GM21576 (cell line): ENCODE measurements around the gene C9orf78.

Experiments
- ATAC-seq: cut with Tn5 transposase; IDR thresholded peaks from one replicate; pipeline ENCODE4 v1.9.1; 2021; ENCODE audit warnings: mild to moderate bottlenecking, moderate library complexity; ENCODE audit not compliant: unreplicated experiment

Gene C9orf78

GRCh38 chr9:129868023-129868871 is 33.2 kb upstream of the C9orf78 start:
- no peak for ATAC-seq

GRCh38 chr9:129867136-129868022 is 32.3 kb upstream of the C9orf78 start:
- ATAC-seq = no peak

GRCh38 chr9:129866394-129867135 is 31.5 kb upstream of the C9orf78 start:
- ATAC-seq = no peak

GRCh38 chr9:129865668-129866320 is 30.7 kb upstream of the C9orf78 start:
- ATAC-seq = no peak

GRCh38 chr9:129864991-129865647 is 30.0 kb upstream of the C9orf78 start:
- no peak for ATAC-seq

- peak; percentile 46 for ATAC-seq
These were observed 28.1 kb upstream of the C9orf78 start for GRCh38 chr9:129863059-129863690.

GRCh38 chr9:129861447-129861827 is 26.4 kb upstream of the C9orf78 start:
- no peak for ATAC-seq

GRCh38 chr9:129860653-129861446 is 25.8 kb upstream of the C9orf78 start:
- ATAC-seq = no peak

- no peak for ATAC-seq
These were observed 23.3 kb upstream of the C9orf78 start for GRCh38 chr9:129858167-129858962.

- ATAC-seq = no peak
These were observed 22.1 kb upstream of the C9orf78 start for GRCh38 chr9:129857207-129857606.

- no peak for ATAC-seq
These were observed 19.6 kb upstream of the C9orf78 start for GRCh38 chr9:129854588-129855110.

GRCh38 chr9:129853614-129854013 is 18.5 kb upstream of the C9orf78 start:
- ATAC-seq = no peak

GRCh38 chr9:129852579-129852978 is 17.5 kb upstream of the C9orf78 start:
- ATAC-seq = no peak

- no peak for ATAC-seq
These were observed 16.7 kb upstream of the C9orf78 start for GRCh38 chr9:129851821-129852220.

GRCh38 chr9:129850821-129851550 is 15.9 kb upstream of the C9orf78 start:
- no peak for ATAC-seq

- no peak for ATAC-seq
These were observed 14.8 kb upstream of the C9orf78 start for GRCh38 chr9:129849901-129850300.
